WTC11 (cell line): ENCODE measurements around the gene KCNMB3.

Source experiments
- ATF2 ChIP-seq: sonication (generic); formaldehyde crosslinking; IDR thresholded peaks from 2 replicates; pipeline ENCODE4 v1.8.1; 2022; ENCODE audit warnings: low read depth, missing genetic modification reagents, borderline replicate concordance
- EMX1 ChIP-seq: fragments of 250-450 bp; sonication (Bioruptor Pico); IDR thresholded peaks from 2 replicates; pipeline ENCODE4 v1.8.0; 2021; ENCODE audit warnings: mild to moderate bottlenecking
- FOXK1 ChIP-seq: sonication (generic); formaldehyde crosslinking; IDR thresholded peaks from 2 replicates; pipeline ENCODE4 v1.8.0; 2022; ENCODE audit warnings: mild to moderate bottlenecking, moderate library complexity, missing genetic modification reagents
- JUN ChIP-seq: sonication (generic); formaldehyde crosslinking; IDR thresholded peaks from 2 replicates; pipeline ENCODE4 v1.8.0; 2023; ENCODE audit warnings: mild to moderate bottlenecking, missing genetic modification reagents
- MAX ChIP-seq: sonication (generic); formaldehyde crosslinking; IDR thresholded peaks from 2 replicates; pipeline ENCODE4 v1.8.0; 2022; ENCODE audit warnings: mild to moderate bottlenecking, missing genetic modification reagents
- NFE2L1 ChIP-seq: sonication (generic); formaldehyde crosslinking; IDR thresholded peaks from 2 replicates; pipeline ENCODE4 v1.8.1; 2023; ENCODE audit warnings: missing genetic modification reagents
- TEAD4 ChIP-seq: sonication (generic); formaldehyde crosslinking; IDR thresholded peaks from 2 replicates; pipeline ENCODE4 v1.8.0; 2022; ENCODE audit warnings: mild to moderate bottlenecking, missing genetic modification reagents
- ZSCAN18 ChIP-seq: fragments of 250-450 bp; sonication (Bioruptor Pico); IDR thresholded peaks from 2 replicates; pipeline ENCODE4 v2.1.2; 2022; ENCODE audit warnings: mild to moderate bottlenecking, moderate library complexity
- TF ChIP-seq, protein P1 (sequence below): fragments of 200-600 bp; IDR thresholded peaks from 2 replicates; pipeline ENCODE4 v1.8.0; 2022; ENCODE audit warnings: antibody characterized with exemption
- TF ChIP-seq, protein P2 (sequence below): sonication (generic); formaldehyde crosslinking; IDR thresholded peaks from 2 replicates; pipeline ENCODE4 v1.8.1; 2023; ENCODE audit warnings: mild to moderate bottlenecking, moderate library complexity, missing genetic modification reagents

DNA sequence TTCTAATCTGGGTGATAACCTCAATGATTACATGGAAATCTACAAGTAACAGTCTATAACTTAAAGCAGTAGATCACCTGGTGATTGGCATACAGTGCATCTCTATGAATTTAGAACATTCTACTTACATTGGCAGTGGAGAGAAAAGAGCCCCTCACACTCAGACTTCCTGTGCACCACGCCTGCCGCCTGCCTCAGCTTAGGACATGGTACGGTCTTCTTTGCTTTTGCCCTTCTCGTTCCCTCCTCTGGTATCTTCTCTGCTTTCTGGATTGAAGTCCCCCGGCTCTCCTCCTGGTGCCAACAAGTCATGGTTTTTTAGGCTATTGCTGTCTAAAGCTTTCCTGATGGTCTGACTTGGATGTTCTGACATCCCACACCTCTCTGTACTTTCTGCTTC is 7.9 kb upstream of the KCNMB3 start:
- TF ChIP-seq JUN (CRISPR knock-in tag) (no peak), ATF2 (CRISPR knock-in tag) (no peak), FOXK1 (CRISPR knock-in tag) (no peak), TEAD4 (no peak), ZSCAN18 (no peak), MAX (no peak), NFE2L1 (CRISPR knock-in tag) (no peak), EMX1 (CRISPR knock-in tag) (no peak)
- TF ChIP-seq, protein P1, sequence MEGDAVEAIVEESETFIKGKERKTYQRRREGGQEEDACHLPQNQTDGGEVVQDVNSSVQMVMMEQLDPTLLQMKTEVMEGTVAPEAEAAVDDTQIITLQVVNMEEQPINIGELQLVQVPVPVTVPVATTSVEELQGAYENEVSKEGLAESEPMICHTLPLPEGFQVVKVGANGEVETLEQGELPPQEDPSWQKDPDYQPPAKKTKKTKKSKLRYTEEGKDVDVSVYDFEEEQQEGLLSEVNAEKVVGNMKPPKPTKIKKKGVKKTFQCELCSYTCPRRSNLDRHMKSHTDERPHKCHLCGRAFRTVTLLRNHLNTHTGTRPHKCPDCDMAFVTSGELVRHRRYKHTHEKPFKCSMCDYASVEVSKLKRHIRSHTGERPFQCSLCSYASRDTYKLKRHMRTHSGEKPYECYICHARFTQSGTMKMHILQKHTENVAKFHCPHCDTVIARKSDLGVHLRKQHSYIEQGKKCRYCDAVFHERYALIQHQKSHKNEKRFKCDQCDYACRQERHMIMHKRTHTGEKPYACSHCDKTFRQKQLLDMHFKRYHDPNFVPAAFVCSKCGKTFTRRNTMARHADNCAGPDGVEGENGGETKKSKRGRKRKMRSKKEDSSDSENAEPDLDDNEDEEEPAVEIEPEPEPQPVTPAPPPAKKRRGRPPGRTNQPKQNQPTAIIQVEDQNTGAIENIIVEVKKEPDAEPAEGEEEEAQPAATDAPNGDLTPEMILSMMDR: no peak
- TF ChIP-seq, protein P2, sequence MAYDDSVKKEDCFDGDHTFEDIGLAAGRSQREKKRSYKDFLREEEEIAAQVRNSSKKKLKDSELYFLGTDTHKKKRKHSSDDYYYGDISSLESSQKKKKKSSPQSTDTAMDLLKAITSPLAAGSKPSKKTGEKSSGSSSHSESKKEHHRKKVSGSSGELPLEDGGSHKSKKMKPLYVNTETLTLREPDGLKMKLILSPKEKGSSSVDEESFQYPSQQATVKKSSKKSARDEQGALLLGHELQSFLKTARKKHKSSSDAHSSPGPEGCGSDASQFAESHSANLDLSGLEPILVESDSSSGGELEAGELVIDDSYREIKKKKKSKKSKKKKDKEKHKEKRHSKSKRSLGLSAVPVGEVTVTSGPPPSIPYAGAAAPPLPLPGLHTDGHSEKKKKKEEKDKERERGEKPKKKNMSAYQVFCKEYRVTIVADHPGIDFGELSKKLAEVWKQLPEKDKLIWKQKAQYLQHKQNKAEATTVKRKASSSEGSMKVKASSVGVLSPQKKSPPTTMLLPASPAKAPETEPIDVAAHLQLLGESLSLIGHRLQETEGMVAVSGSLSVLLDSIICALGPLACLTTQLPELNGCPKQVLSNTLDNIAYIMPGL (CRISPR knock-in tag): no peak
